ENCODE data around the gene UVRAG.

UVRAG gene

DNA sequence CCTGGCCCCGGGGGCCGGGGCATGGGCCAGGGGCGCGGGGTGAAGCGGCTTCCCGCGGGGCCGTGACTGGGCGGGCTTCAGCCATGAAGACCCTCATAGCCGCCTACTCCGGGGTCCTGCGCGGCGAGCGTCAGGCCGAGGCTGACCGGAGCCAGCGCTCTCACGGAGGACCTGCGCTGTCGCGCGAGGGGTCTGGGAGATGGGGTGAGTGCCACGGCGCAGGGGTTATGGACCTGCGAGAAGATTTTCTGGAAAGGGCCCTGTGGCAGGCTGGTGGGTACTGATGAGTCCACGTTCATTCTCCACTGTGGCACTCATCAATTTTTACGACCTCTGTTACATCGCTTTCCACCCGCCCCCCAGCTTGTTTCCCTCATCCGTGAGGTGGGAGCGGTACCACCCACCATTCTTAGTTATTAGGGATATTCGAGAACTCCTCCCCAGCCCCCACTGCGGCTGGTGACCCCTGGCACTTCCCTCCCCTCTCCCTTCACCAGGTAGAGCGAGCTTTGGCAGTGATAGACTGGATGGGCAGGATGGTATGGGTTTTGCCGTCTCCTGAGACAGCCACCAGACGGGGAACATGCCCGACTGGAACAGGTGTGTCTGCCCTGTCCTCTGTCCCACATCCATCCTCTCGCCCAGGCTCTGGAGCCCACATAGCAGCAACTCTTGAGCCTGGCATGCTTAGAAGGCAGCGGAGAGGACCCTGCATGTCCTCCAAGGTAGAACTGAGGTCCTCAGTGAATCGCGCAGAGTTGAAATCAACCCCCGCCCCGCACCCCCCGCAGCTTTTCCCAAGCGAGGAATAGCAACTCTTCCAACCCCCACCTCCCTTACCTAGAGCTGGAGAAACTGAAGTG is 45.9 kb upstream of the UVRAG start:
- TF ChIP-seq, protein P1, sequence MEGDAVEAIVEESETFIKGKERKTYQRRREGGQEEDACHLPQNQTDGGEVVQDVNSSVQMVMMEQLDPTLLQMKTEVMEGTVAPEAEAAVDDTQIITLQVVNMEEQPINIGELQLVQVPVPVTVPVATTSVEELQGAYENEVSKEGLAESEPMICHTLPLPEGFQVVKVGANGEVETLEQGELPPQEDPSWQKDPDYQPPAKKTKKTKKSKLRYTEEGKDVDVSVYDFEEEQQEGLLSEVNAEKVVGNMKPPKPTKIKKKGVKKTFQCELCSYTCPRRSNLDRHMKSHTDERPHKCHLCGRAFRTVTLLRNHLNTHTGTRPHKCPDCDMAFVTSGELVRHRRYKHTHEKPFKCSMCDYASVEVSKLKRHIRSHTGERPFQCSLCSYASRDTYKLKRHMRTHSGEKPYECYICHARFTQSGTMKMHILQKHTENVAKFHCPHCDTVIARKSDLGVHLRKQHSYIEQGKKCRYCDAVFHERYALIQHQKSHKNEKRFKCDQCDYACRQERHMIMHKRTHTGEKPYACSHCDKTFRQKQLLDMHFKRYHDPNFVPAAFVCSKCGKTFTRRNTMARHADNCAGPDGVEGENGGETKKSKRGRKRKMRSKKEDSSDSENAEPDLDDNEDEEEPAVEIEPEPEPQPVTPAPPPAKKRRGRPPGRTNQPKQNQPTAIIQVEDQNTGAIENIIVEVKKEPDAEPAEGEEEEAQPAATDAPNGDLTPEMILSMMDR (IDR thresholded peaks at IDR 0.05; ENCODE audit: extremely low read depth, insufficient read depth, missing control alignments): no peak
- peak; percentile 36 for DNase-seq (ENCODE audit: low spot score)
- in situ Hi-C loops (cut with MboI; ENCODE audit: low pct_unique_long_range_greater_than_20kb, low sequenced_read_pairs, unreplicated experiment): no loop called here

DNA sequence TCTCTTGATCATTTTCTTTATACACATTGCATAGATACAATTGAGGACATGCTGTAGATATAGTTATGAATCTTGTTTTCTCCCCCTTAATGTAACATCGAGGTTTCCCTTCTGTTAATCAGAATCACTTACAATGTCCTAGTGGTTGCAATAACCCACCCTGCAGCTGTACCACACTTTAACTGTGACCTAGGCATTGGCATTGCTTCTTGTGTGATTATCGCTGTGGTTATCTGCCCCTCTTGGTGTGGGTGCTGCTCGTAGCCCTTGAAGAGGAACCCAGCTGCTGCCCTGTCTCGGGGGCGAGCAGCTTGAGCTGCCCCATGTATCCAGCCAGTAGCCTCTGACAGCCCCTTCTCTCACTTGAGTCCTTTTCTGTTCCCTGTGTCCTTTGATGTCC is 44.9 kb upstream of the UVRAG start:
- in situ Hi-C loops (cut with MboI; ENCODE audit: low pct_unique_long_range_greater_than_20kb, low sequenced_read_pairs, unreplicated experiment): no loop called here
- DNase-seq (ENCODE audit: low spot score): no peak
- TF ChIP-seq, protein P1 (IDR thresholded peaks at IDR 0.05; ENCODE audit: extremely low read depth, insufficient read depth, missing control alignments): no peak

DNA sequence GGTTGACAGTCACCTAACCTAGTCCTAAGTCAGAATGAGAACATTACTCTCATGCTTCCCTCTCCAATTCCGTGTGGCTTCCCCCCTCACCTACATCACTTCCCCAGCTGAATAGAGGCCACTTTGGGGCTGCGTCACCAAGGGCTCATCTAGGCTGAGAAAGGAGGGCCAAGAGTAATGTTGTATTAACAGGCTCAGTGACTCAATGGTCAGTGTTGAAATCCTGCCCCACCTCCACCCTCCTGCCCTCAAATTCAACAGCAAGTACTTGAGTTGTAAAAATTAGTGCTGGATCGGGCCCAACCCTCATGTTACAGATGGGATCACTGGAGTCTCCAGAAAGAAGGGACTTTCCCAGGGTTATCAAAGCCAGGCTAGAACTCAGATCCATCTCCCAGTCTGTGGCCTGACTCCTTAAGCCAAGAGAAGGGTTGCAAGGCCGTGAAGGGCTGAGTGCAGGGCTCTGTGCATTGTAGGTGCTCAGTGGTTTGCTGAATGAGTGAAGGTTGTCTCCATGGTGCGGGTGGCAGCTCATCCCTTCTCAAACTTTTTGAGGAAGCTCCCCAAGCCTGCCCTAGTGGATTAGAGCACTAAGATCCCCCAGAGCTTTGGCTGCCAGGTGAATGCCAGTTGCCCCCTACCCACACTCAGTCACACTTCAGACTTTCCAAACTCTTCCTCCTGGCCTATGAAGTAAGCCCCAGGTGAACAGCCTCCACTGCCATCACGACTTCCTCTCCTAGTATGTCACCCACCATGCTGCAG is 43.2 kb upstream of the UVRAG start:
- in situ Hi-C loops (cut with MboI; ENCODE audit: low pct_unique_long_range_greater_than_20kb, low sequenced_read_pairs, unreplicated experiment): no loop called here
- DNase-seq (ENCODE audit: low spot score): no peak
- TF ChIP-seq, protein P1 (IDR thresholded peaks at IDR 0.05; ENCODE audit: extremely low read depth, insufficient read depth, missing control alignments): no peak

DNA sequence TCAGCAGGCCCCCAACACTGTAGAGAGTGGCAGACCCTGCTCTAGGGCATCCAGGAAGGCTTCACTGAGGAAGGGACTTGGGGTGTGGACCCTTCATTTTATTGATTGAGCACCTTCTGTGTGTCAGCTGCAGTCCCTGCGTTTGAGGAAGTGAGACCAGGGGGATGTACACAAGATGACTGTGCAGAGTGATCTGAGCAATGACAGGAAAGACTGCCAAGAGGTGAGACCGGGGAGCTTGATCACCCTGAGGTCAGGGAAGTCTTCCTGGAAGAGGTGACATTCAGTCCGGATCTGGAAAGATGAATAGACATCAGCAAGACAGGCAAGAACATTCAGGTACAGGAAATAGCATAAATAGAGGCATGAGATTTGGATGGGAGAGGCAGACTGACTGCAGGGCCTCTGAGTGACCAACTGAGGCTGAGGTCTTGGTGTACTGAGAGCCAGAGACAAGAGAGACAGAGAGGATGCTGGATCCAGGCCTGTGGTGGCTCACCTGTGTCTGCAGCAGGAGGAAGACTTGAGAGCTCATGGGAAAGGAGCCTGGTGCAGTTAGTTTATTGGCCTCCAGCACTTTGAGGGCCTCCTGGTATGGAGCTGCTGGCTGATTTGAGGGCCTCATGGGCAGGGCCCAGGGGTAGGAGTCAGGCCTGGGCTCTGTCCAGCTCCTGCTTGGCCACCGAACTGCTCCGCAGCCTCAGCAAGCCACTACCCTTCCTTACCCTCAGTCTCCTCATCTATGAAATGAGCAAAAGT is 41.2 kb upstream of the UVRAG start:
- DNase-seq (ENCODE audit: low spot score): peak; percentile 86
- TF ChIP-seq, protein P1 (IDR thresholded peaks at IDR 0.05; ENCODE audit: extremely low read depth, insufficient read depth, missing control alignments): no peak
- in situ Hi-C loops (cut with MboI; ENCODE audit: low pct_unique_long_range_greater_than_20kb, low sequenced_read_pairs, unreplicated experiment): no loop called here

DNA sequence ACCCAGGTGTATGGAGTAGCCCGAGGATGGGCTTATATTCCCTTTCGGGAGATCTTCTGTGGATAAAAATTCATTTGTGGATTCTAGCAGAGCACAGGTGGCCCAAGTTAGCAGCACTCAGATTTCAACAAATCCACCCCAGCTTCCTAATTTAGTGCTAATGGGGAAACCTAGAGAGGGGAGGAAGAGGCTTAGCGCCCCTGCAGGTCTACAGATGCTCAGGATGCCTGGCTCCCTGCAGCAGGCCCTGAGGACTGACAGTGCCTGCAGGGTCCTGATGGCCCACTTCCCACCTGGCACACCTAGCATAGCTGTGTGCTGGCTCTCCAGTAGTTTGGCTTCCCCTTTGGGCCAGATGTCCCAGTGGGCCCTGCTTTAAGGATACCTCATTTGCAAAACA is 40.0 kb upstream of the UVRAG start:
- TF ChIP-seq, protein P1 (IDR thresholded peaks at IDR 0.05; ENCODE audit: extremely low read depth, insufficient read depth, missing control alignments): no peak
- in situ Hi-C loops (cut with MboI; ENCODE audit: low pct_unique_long_range_greater_than_20kb, low sequenced_read_pairs, unreplicated experiment): no loop called here
- DNase-seq (ENCODE audit: low spot score): no peak

DNA sequence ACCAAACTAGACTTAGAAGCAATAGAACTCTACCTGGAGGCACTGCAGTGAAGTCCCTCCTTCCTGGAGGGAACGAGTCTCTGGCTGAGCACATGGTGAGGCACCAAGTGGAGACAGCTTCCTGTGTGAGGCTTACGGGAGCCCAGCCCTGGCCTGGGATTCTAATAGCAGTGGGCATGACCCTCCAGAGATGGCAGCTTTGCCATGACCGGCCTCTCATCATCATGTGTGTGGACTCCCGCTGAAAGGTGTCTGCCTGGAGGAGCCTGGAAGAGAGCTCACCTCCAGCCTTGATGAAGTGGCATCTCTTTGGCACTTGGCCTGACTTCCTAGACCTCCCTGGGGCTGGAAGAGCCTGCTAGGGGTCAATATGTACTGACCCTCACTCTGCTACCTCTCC is 38.5 kb upstream of the UVRAG start:
- TF ChIP-seq, protein P1 (IDR thresholded peaks at IDR 0.05; ENCODE audit: extremely low read depth, insufficient read depth, missing control alignments): no peak
- DNase-seq (ENCODE audit: low spot score): no peak
- in situ Hi-C loops (cut with MboI; ENCODE audit: low pct_unique_long_range_greater_than_20kb, low sequenced_read_pairs, unreplicated experiment): no loop called here
